SKM-1 treated with dmso at 0.1 percent for 144 hours (cell line): ENCODE data around the gene C1QTNF1.
"Not testable (repeated sequence)": the region's sequence is repeated elsewhere in the genome, so short reads cannot be mapped to it uniquely, and the experiment has no call there.

Experiments used
- DNase-seq: peaks from one replicate; lab custom pipeline; 2025; ENCODE audit not compliant: unreplicated experiment; lab: John Stamatoyannopoulos, UW

C1QTNF1 gene

GRCh38 chr17:79022507-79022991 lies 1.4 kb upstream of the C1QTNF1 start:
- DNase-seq = no peak

GRCh38 chr17:79023180-79023705 lies 726 bp upstream of the C1QTNF1 start:
- DNase-seq = no peak

- DNase-seq = no peak
Observed at GRCh38 chr17:79024901-79025737, 1.1 kb downstream of the C1QTNF1 start.

- no peak for DNase-seq
Observed at GRCh38 chr17:79026376-79027273, 2.7 kb downstream of the C1QTNF1 start.

GRCh38 chr17:79027274-79027924 lies 3.4 kb downstream of the C1QTNF1 start:
- DNase-seq = no peak

- no peak for DNase-seq
Observed at GRCh38 chr17:79027925-79028491, 4.0 kb downstream of the C1QTNF1 start.

- no peak for DNase-seq
Observed at GRCh38 chr17:79028496-79029326, 4.7 kb downstream of the C1QTNF1 start.

- no peak for DNase-seq
Observed at GRCh38 chr17:79029327-79030009, 5.5 kb downstream of the C1QTNF1 start.

GRCh38 chr17:79030636-79031035 lies 6.7 kb downstream of the C1QTNF1 start:
- DNase-seq = not testable (repeated sequence)

GRCh38 chr17:79031996-79032875 lies 8.3 kb downstream of the C1QTNF1 start:
- no peak for DNase-seq

- no peak for DNase-seq
Observed at GRCh38 chr17:79033046-79033616, 9.2 kb downstream of the C1QTNF1 start.

GRCh38 chr17:79033741-79034501 lies 10.0 kb downstream of the C1QTNF1 start:
- no peak for DNase-seq

- no peak for DNase-seq
Observed at GRCh38 chr17:79034931-79035485, 11.0 kb downstream of the C1QTNF1 start.

- no peak for DNase-seq
Observed at GRCh38 chr17:79035686-79036085, 11.7 kb downstream of the C1QTNF1 start.

GRCh38 chr17:79036181-79036580 lies 12.2 kb downstream of the C1QTNF1 start:
- no peak for DNase-seq

- no peak for DNase-seq
Observed at GRCh38 chr17:79036596-79036995, 12.6 kb downstream of the C1QTNF1 start.
